Measurements from ENCODE around the gene TIAM1.

The TIAM1 gene

GRCh38 chr21:31331231-31331630, 12.8 kb downstream of the TIAM1 start:
- no peak overlapping the region for H3K4me3 ChIP-seq (ENCODE audit: low read depth, low read length)

- no peak overlapping the region for H3K4me3 ChIP-seq (ENCODE audit: low read depth, low read length)
These were observed 13.9 kb downstream of the TIAM1 start for GRCh38 chr21:31330144-31330483.

- H3K4me3 ChIP-seq (ENCODE audit: low read depth, low read length) = no peak overlapping the region
These were observed 14.5 kb downstream of the TIAM1 start for GRCh38 chr21:31329456-31330143.

- H3K4me3 ChIP-seq (ENCODE audit: low read depth, low read length) = no peak overlapping the region
These were observed 17.4 kb downstream of the TIAM1 start for GRCh38 chr21:31326522-31327242.

GRCh38 chr21:31318971-31319370, 25.1 kb downstream of the TIAM1 start:
- H3K4me3 ChIP-seq (ENCODE audit: low read depth, low read length) = no peak overlapping the region

- no peak overlapping the region for H3K4me3 ChIP-seq (ENCODE audit: low read depth, low read length)
These were observed 26.4 kb downstream of the TIAM1 start for GRCh38 chr21:31317688-31318087.

GRCh38 chr21:31316488-31317169, 27.4 kb downstream of the TIAM1 start:
- no peak overlapping the region for H3K4me3 ChIP-seq (ENCODE audit: low read depth, low read length)

- no peak overlapping the region for H3K4me3 ChIP-seq (ENCODE audit: low read depth, low read length)
These were observed 28.0 kb downstream of the TIAM1 start for GRCh38 chr21:31316072-31316471.

GRCh38 chr21:31310750-31311149, 33.3 kb downstream of the TIAM1 start:
- no peak overlapping the region for H3K4me3 ChIP-seq (ENCODE audit: low read depth, low read length)

GRCh38 chr21:31308584-31308983, 35.5 kb downstream of the TIAM1 start:
- no peak overlapping the region for H3K4me3 ChIP-seq (ENCODE audit: low read depth, low read length)

- no peak overlapping the region for H3K4me3 ChIP-seq (ENCODE audit: low read depth, low read length)
These were observed 38.2 kb downstream of the TIAM1 start for GRCh38 chr21:31305888-31306287.

GRCh38 chr21:31299291-31300147, 44.5 kb downstream of the TIAM1 start:
- H3K4me3 ChIP-seq (ENCODE audit: low read depth, low read length) = no peak overlapping the region

GRCh38 chr21:31298618-31299269, 45.3 kb downstream of the TIAM1 start:
- no peak overlapping the region for H3K4me3 ChIP-seq (ENCODE audit: low read depth, low read length)

- no peak overlapping the region for H3K4me3 ChIP-seq (ENCODE audit: low read depth, low read length)
These were observed 46.3 kb downstream of the TIAM1 start for GRCh38 chr21:31297806-31298205.

GRCh38 chr21:31295676-31296075, 48.4 kb downstream of the TIAM1 start:
- H3K4me3 ChIP-seq (ENCODE audit: low read depth, low read length) = no peak overlapping the region

GRCh38 chr21:31294691-31295090, 49.4 kb downstream of the TIAM1 start:
- H3K4me3 ChIP-seq (ENCODE audit: low read depth, low read length) = no peak overlapping the region

- no peak overlapping the region for H3K4me3 ChIP-seq (ENCODE audit: low read depth, low read length)
These were observed 50.1 kb downstream of the TIAM1 start for GRCh38 chr21:31293986-31294385.

GRCh38 chr21:31290765-31291164, 53.3 kb downstream of the TIAM1 start:
- no peak overlapping the region for H3K4me3 ChIP-seq (ENCODE audit: low read depth, low read length)

- no peak overlapping the region for H3K4me3 ChIP-seq (ENCODE audit: low read depth, low read length)
These were observed 54.4 kb downstream of the TIAM1 start for GRCh38 chr21:31289702-31290101.

- H3K4me3 ChIP-seq (ENCODE audit: low read depth, low read length) = no peak overlapping the region
These were observed 55.9 kb downstream of the TIAM1 start for GRCh38 chr21:31288191-31288590.

- no peak overlapping the region for H3K4me3 ChIP-seq (ENCODE audit: low read depth, low read length)
These were observed 56.9 kb downstream of the TIAM1 start for GRCh38 chr21:31287201-31287600.

All from iPS-11a (cell line).